HL-60 (cell line): ENCODE results near the gene OR2D3.

Experiments used
- DNase-seq, 2 experiments: peaks; one replicate each; pipeline ENCODE4 v3.0.0-alpha.2; 2010 to 2020; ENCODE audit warnings: low read depth in 1 of 2, low spot score in 1 of 2
- H3K27ac ChIP-seq: fragments of 250-450 bp; sonication (Bioruptor Pico); replicated peaks from 2 replicates; pipeline ENCODE4 v1.5.1; 2020; ENCODE audit warnings: mild to moderate bottlenecking, moderate library complexity
- H3K27me3 ChIP-seq: fragments of 250-450 bp; sonication (Bioruptor Pico); 2 replicates; pipeline ENCODE4 v1.5.1; 2021; ENCODE audit warnings: mild to moderate bottlenecking, moderate library complexity; ENCODE audit not compliant: insufficient read depth, poor library complexity, severe bottlenecking
- H3K4me3 ChIP-seq: replicated peaks from 2 replicates; pipeline ENCODE4 v1.5.1; 2011; ENCODE audit warnings: mild to moderate bottlenecking, control low read depth, low read length; ENCODE audit not compliant: insufficient read depth
- GABPA ChIP-seq: IDR thresholded peaks from 2 replicates; pipeline ENCODE4 v1.6.1; 2012; ENCODE audit warnings: low read depth
- POLR2AphosphoS5 ChIP-seq: IDR thresholded peaks from 2 replicates; pipeline ENCODE4 v1.6.1; 2012; ENCODE audit warnings: low read depth
- REST ChIP-seq: IDR thresholded peaks from 2 replicates; pipeline ENCODE4 v1.6.1; 2012; ENCODE audit warnings: low read depth; ENCODE audit not compliant: insufficient replicate concordance
- SPI1 ChIP-seq: IDR thresholded peaks from 2 replicates; pipeline ENCODE4 v1.6.1; 2012; ENCODE audit warnings: low read depth, mild to moderate bottlenecking, borderline replicate concordance
- long read RNA-seq: library from polyadenylated mRNA; unstranded; transcript quantifications from one replicate; pipeline ENCODE4 v2.0.0, GENCODE V29; 2020
- TF ChIP-seq, protein P1 (sequence below): IDR thresholded peaks from one replicate; pipeline ENCODE4 v1.5.1; 2011; ENCODE audit warnings: low read length, control low read depth, inconsistent platforms; ENCODE audit not compliant: insufficient read depth

OR2D3 gene, protein sequence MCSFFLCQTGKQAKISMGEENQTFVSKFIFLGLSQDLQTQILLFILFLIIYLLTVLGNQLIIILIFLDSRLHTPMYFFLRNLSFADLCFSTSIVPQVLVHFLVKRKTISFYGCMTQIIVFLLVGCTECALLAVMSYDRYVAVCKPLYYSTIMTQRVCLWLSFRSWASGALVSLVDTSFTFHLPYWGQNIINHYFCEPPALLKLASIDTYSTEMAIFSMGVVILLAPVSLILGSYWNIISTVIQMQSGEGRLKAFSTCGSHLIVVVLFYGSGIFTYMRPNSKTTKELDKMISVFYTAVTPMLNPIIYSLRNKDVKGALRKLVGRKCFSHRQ
- long read RNA-seq = 0 reads

DNA sequence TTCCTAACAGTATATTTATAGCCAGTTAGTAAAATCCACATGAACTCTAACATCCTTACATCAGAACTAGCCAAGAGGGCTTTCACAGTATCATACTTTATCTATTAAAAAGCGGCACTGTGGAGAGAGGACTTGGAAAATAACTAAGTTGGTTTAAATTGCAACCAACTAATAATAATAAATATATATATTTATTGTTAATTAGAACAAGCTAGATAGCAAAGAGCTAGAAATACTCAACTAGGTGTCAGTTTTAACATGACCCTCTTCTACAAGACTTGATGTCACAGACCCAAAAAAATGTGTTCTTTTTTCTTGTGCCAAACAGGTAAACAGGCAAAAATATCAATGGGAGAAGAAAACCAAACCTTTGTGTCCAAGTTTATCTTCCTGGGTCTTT, at the start of gene OR2D3:
Gene OR2D3 (plus strand): TSS at position 301 of the 400 bp plus-strand sequence. CDS start 0 bp downstream, at position 301.
- Histone ChIP-seq H3K27ac (no peak within 1 kb of the TSS), H3K27me3 (no peaks in the 10 kb centered on the region), H3K4me3 (no peak within 1 kb of the TSS)
- TF ChIP-seq SPI1 (no peak), GABPA (no peak), POLR2AphosphoS5 (no peak)
- TF ChIP-seq, protein P1, sequence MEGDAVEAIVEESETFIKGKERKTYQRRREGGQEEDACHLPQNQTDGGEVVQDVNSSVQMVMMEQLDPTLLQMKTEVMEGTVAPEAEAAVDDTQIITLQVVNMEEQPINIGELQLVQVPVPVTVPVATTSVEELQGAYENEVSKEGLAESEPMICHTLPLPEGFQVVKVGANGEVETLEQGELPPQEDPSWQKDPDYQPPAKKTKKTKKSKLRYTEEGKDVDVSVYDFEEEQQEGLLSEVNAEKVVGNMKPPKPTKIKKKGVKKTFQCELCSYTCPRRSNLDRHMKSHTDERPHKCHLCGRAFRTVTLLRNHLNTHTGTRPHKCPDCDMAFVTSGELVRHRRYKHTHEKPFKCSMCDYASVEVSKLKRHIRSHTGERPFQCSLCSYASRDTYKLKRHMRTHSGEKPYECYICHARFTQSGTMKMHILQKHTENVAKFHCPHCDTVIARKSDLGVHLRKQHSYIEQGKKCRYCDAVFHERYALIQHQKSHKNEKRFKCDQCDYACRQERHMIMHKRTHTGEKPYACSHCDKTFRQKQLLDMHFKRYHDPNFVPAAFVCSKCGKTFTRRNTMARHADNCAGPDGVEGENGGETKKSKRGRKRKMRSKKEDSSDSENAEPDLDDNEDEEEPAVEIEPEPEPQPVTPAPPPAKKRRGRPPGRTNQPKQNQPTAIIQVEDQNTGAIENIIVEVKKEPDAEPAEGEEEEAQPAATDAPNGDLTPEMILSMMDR = no peak
- DNase-seq = no peak

- TF ChIP-seq REST = no peak
- no peak for TF ChIP-seq SPI1
- no peak for TF ChIP-seq GABPA
- TF ChIP-seq POLR2AphosphoS5 = no peak
- TF ChIP-seq, protein P1 = no peak
- Histone ChIP-seq H3K27me3 (no peaks in the 10 kb centered on the region), H3K4me3 (no peak overlapping the region), H3K27ac (no peak overlapping the region)
- no peak for DNase-seq
Measured at GRCh38 chr11:6871278-6871677, 49.5 kb upstream of the OR2D3 start.

GRCh38 chr11:6875761-6876160, 45.0 kb upstream of the OR2D3 start:
- no peak overlapping the region for H3K4me3 ChIP-seq
- no peak for TF ChIP-seq POLR2AphosphoS5
- peak; percentile 78 for TF ChIP-seq REST
- no peak overlapping the region for H3K27ac ChIP-seq
- no peaks in the 10 kb centered on the region for H3K27me3 ChIP-seq
- no peak for DNase-seq

DNA sequence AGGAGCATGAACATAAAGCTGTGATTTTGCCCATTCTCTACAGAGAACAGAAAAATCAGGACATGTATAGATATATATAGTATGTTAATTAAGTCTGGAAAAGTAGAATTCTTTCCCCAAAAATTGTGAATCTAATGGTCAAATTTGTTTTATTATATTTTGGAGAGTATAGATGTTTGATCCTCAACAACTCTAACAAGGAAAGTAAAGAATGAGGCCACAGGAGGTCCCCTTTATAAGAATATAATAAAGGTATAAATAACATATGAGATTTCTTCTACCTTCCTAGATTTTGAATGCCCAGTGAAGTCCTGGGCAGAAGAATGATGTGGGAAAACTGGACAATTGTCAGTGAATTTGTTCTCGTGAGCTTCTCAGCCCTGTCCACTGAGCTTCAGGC, 44.5 kb upstream of the OR2D3 start, which contains the start of gene OR10A4:
Gene OR10A4 (plus strand): TSS at position 301 of the 400 bp plus-strand sequence. CDS start 23 bp downstream, at position 324.
- H3K4me3 ChIP-seq = no peak within 1 kb of the TSS
- H3K27me3 ChIP-seq = no peaks in the 10 kb centered on the region
- DNase-seq = no peak
- TF ChIP-seq GABPA = no peak
- no peak for TF ChIP-seq POLR2AphosphoS5
- no peak for TF ChIP-seq SPI1
- TF ChIP-seq, protein P1 = no peak
- no peak for TF ChIP-seq REST
- H3K27ac ChIP-seq = no peak within 1 kb of the TSS
